Hematopoietic multipotent progenitor cell treated with erythropoietin and hydrocortisone succinate and interleukin-3 and kit ligand, for 6 days (in vitro differentiated cells): Measurements from ENCODE around the gene IL19.
"Not testable (repeated sequence)": the region's sequence is repeated elsewhere in the genome, so short reads cannot be mapped to it uniquely, and the experiment has no call there.

Experiments
- DNase-seq: peaks from one replicate; pipeline ENCODE4 v3.0.0-alpha.2; 2015

The IL19 gene

GRCh38 chr1:206741142-206741701 is 29.4 kb upstream of the IL19 start:
- DNase-seq: no peak

GRCh38 chr1:206742719-206743383 is 27.7 kb upstream of the IL19 start:
- DNase-seq: no peak

DNA sequence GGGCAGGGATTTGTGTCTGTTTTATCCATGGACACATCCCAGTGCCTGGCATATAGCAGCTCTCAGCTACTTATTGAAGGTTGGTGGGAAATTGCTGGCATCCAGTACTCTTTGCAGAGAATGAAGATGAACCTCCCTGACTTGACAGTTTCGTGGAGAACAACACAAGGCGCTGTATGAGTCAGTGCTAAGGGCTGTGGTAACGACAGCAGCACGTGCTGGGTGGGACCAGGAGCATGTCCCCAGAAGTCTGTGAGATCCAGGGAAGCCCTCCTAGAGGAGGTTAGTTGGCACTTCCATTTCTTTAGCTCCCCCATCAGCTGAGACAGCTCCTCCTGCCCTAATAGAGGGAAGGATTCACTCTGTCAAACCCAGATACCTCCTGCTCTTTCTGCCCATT is 25.9 kb upstream of the IL19 start:
- DNase-seq: no peak

GRCh38 chr1:206745301-206745700 is 25.3 kb upstream of the IL19 start:
- DNase-seq: no peak

DNA sequence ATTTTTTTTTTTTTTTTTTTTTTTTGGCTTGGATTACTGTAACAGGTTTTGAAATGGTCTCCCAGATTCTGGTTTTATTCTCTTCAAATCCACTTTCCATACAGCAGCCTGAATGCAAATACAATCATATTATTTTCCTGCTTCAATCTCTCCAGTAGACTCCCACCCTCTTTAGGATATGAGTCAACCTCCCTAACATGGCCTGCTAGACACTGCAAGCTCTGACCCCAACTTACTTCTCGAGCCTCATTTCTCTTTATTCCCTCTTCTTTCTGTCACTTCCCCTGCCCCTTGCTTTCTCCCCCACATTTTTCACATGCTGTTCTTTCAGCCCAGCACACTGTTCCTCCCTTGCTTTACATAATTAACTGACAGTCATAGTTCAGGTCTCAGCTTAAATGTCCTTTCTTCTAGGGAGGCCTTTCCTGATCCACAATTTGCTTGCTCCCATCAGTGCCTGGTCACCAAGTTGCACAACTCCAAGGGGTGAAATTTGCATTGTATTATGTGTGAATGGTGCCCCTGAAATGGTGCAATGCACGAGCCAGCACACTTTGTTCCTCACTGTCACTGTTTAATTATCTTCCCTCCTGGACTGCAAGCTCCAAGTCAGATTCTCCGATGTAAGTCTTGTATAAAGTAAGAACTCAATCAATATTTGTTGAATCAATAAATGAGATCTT is 22.1 kb upstream of the IL19 start:
- no peak for DNase-seq

GRCh38 chr1:206751891-206752290 is 18.7 kb upstream of the IL19 start:
- no peak for DNase-seq

DNA sequence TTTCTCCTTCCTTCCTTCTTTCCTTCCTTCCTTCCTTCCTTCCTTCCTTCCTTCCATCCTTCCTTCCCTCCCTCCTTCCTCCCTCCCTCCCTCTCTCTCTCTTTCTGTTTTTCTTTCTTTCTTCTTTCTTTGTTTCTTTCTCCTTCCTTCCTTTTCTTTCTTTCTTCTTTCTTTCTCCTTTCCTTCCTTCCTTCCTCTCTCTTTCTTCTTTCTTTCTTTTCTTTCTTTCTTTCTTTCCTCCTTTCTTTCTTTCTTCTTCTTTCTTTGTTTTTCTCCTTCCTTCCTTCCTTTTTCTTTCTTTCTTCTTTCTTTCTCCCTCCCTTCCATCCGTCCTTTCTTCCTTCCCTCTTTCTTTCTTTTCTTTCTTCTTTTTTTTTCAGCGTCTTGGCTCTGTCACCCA is 18.1 kb upstream of the IL19 start:
- DNase-seq: no peak

DNA sequence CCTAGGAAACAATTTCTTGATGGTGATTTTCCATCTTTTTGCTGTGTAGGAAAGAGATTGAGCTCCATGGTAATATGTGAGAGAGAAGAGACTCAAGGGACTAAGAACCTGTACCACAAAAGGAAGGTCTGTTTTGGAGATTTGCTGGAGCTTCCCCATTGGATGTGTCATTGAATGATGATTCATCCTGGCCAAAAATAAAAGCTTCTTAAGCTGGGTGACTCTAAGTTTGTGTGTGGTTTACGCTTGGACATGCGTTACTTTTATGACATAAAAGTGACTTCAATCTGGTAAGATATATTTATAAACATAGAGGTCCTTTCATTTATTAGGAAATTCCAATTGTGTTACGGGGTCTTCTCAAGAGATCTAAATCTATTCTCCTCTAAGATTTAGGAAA is 17.4 kb upstream of the IL19 start:
- DNase-seq: no peak

GRCh38 chr1:206754011-206754410 is 16.6 kb upstream of the IL19 start:
- DNase-seq: no peak

DNA sequence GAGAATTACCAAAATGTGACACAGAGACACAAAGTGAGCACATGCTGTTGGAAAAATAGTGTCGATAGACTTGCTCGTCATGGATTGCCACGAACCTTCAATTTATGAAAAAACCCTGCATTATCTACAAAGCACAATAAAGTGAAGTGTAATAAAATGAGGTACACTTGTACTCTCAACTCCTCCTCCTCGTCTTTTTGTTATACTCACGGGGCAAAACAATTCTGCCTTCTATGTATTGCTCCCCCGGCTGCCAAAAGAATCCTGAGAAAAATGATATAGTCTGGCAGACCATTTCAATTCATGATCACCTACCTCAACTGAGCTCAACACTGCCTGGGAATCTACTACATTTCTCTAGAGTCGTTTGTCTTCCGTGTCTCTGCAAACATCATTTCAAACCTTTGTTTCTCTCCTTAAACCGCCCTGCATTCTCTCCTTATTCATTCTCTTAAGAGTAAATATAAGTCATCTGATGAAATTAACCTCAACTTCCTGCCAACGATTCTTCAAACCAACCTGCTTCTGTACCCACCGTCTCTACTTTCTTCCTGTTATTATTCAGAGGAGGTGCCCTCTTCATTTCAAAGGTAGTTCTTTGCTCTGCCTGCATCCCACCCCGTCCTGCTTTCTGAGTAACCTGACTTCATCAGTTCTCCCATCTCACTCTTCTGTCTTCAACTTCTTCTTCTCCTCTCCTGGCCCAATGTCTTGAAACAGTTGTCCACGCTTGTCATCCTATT is 12.9 kb upstream of the IL19 start:
- peak; percentile 44 for DNase-seq

GRCh38 chr1:206760590-206760989 is 10.0 kb upstream of the IL19 start:
- DNase-seq: no peak

- DNase-seq: no peak
These were observed 9.3 kb upstream of the IL19 start for GRCh38 chr1:206761159-206761768.

GRCh38 chr1:206762741-206763364 is 7.7 kb upstream of the IL19 start:
- DNase-seq: not testable (repeated sequence)

GRCh38 chr1:206765771-206766170 is 4.8 kb upstream of the IL19 start:
- not testable (repeated sequence) for DNase-seq

DNA sequence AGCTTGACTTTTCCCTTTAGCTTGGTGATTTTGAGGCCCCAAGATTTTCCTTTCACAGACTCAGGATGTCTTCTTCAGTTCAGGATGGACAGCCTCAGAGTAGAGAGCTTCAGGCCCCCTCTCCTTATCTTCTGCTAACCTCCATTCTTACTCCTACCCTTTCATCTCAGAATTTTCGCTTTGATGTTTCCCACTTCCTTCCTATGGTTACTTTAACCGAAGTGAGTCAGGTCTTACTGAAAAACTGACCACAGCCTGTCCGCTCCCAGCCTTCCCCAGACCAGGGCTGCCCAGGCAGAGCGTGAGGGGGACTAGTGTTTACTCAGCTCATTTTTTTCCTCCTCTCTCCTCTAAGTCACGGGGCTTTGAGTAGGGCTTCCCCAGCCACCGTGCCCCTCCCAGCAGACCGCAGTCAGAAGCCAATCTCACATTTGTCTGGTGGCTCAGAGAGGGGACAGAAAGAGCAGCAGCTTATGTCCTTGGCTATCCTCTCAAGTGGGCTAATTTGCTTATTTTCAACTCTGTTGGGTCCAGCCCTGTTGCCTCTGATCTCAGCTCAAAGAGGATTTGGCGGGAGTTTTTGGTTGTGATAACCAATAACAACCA is 4.2 kb upstream of the IL19 start:
- peak; percentile 76 for DNase-seq

DNA sequence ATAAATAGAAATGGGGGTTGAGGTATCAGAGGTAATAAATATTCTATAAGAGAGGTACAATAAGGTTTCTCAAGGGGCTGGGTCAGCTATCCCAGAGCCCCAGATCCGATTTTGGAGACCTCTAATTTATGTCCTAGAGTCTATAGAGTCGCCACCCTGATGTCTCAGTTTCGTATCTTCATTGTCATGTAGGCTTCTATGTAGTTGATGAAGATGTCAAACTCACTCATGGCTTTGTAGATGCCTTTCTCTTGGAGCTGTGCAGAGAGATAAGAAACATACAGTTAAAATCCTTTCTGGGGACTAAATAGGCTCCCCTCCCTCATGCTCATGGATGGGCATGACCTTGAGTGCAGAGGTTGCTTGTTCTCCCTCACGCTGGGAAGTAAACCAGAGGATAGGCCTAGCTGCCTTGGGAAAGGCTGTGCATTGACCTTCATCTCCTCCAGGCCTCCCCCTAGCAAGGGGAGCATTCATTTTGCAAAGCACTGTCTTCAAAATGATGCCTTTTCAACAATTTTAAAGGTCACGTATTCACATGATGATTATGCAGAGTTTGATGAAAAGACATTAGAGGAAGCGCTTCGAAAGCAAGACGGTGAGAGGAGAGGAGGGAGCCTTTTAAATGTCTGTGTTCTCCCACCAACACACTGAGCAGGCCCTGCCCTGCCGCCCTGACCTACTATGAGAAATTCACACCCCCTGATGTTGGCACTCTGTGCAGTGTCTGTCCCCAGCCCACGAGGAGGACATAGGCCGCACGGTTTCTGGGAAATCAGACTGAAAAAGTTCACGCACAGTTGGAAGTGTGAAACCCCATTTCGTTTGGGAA is 1.9 kb upstream of the IL19 start:
- DNase-seq: peak; percentile 14

- no peak for DNase-seq
These were observed 1.3 kb upstream of the IL19 start for GRCh38 chr1:206769304-206769731.

DNA sequence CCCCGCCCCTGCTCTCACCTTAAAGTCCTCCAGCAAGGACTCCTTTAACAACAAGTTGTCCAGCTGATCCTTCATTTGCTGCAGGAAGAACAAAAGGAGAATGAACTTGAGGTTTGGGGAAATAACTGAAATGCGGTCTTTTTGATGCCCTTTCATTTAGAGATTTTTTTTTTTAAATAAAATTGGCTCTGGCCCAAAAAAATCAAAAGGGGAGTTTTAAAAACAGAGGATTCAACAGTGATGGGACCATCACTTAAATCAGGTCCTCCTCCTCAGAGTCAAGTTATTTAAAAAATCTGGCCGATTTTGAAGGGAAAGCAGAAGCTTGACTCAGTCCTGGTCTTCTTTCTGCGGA is 742 bp downstream of the IL19 start:
- no peak for DNase-seq

DNA sequence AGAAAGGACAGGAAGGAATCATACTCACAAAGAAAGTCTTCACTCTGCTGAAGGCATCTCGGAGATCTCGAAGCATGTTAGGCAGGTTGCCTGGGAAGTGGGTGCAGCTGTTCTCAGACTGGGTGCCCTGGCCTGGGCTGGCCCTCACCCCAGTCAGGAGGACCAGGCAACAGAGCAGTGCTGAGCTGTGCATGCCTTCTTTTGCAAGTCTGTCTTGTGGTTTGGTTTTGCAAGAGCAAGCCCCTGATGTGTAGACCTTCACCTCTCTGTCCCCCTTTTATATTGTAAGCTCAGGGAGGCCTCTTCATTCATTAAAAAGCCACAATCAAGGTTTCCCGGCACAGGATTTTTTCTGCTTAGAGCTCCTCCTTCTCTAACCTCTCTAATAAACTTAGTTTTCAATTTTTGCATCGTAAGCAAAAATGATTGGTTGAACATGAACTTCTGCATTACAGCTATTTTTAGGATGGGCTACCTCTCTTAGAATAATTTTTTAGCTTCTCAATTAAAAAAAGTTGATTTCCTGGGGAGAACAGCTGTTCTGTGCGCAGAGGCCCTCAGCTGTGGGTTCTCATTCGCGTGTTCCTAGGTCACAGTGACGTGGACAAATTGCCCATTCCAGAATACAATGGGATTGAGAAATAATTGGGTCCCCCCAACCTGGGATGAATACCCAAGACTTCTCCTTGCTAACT is 1.8 kb downstream of the IL19 start, which contains the start of gene IL10:
Gene IL10 (minus strand): TSS at position 252 of the 695 bp plus-strand sequence. CDS start 59 bp downstream, at position 193.
- peak; percentile 41 for DNase-seq

- no peak for DNase-seq
These were observed 3.5 kb downstream of the IL19 start for GRCh38 chr1:206774093-206774492.

DNA sequence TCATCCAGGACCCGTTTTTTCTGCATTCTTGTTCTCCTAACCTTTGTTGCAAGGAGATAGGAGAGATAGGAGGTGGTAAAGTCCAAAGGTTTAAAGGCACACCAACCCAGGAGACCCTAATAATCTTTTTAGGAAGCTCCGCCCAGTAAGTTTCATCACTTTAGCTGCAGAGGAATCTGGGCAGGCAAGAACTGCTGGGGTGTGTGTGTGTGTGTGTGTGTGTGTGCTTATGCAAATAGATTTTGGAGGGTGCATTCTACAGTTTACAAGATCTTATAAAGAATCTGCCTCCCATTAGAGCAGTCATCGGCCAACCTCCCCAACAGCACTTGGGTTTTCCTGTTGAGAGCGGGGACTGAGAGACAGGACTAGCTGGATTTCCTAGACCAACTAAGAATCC is 5.7 kb downstream of the IL19 start:
- no peak for DNase-seq
